Epithelial cell of esophagus (primary cell): Measurements from ENCODE around the gene GLRX2.
A peak's percentile ranks its signal among the peaks of the same experiment; 100 is the strongest.

Source experiments
- DNase-seq: peaks from one replicate; pipeline ENCODE4 v3.0.0; 2010; ENCODE audit warnings: low read depth
- H3K4me3 ChIP-seq: 2 replicates; pipeline ENCODE4 v1.5.1; 2011; ENCODE audit warnings: mild to moderate bottlenecking, low read length, control low read depth
- CTCF ChIP-seq: IDR thresholded peaks from 2 replicates; pipeline ENCODE4 v1.5.1; 2011; ENCODE audit warnings: low read depth, mild to moderate bottlenecking, low read length, control low read depth, inconsistent platforms; ENCODE audit not compliant: insufficient read depth; ENCODE audit errors: missing control alignments

The GLRX2 gene

GRCh38 chr1:193140254-193140653 is 35.0 kb upstream of the GLRX2 start:
- H3K4me3 ChIP-seq: no peak overlapping the region

GRCh38 chr1:193131266-193131860 is 26.1 kb upstream of the GLRX2 start:
- no peak overlapping the region for H3K4me3 ChIP-seq
- no peak for DNase-seq
- TF ChIP-seq CTCF: no peak

More at GRCh38 chr1:193140254-193140653, 35.0 kb upstream of the GLRX2 start:
- DNase-seq: no peak
- no peak for TF ChIP-seq CTCF

- DNase-seq: no peak
- no peak for TF ChIP-seq CTCF
- H3K4me3 ChIP-seq: no peak overlapping the region
Observed at GRCh38 chr1:193125369-193125768, 20.2 kb upstream of the GLRX2 start.

GRCh38 chr1:193123751-193124150 is 18.5 kb upstream of the GLRX2 start:
- peak overlapping the region; percentile 99 for H3K4me3 ChIP-seq
- no peak for TF ChIP-seq CTCF
- no peak for DNase-seq

- peak; percentile 97 for DNase-seq
- peak within 1 kb of the TSS; percentile 99 for H3K4me3 ChIP-seq
Observed at GRCh38 chr1:193121616-193122593, 16.7 kb upstream of the GLRX2 start, which contains the start of gene CDC73. Gene CDC73 (plus strand): TSS chr1:193122031. CDS start chr1:193122201, 170 bp downstream.

DNA sequence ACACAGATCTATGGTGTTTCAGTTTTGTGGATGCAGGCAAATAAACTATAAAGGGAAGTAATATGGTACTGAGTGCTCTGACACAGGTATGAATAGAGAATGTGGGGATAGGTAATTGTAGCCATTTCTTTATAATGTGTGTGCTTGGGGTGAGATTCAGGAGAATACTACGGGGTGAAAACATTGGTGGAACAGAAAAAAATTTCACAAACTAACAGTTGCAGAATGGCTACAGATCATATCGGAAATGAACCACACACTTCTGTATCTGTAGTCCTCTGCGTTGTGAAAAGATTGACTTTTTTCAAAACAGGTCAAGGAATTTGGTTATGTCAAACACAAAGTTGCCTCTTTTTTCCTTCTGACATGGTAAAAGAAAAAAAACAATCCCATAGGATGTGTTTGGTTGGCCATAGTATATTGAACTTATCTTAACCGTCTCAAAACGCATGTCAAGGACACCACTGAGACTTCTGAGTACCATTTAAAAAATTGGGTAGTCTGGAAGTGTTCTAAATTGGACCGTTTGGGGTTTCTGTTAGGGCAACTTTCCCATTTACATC is 15.5 kb upstream of the GLRX2 start:
- TF ChIP-seq CTCF: no peak
- no peak for DNase-seq
- peak overlapping the region; percentile 99 for H3K4me3 ChIP-seq

More at GRCh38 chr1:193121616-193122593, 16.7 kb upstream of the GLRX2 start, which contains the start of gene CDC73:
- TF ChIP-seq CTCF: peak; percentile 63
